A673 (cell line): ENCODE measurements around the gene TNFRSF13B.

Experiments used
- CTCF ChIP-seq: fragments of 300-800, 200-600 bp; sonication (generic); conservative IDR thresholded peaks from 2 replicates; pipeline ENCODE4 v1.5.1; 2017; ENCODE audit warnings: low read depth, mild to moderate bottlenecking, antibody characterized with exemption, low read length, moderate library complexity, mixed read lengths
- EZH2 ChIP-seq: fragments of 200-600 bp; sonication (generic); IDR thresholded peaks from 2 replicates; pipeline ENCODE4 v1.6.1; 2017; ENCODE audit warnings: borderline replicate concordance, low read depth, mild to moderate bottlenecking, mixed read lengths, antibody characterized with exemption, low read length; ENCODE audit not compliant: poor library complexity, severe bottlenecking

GRCh38 chr17:16945136-16945482 is 26.8 kb downstream of the TNFRSF13B start:
- TF ChIP-seq CTCF: no peak
- TF ChIP-seq EZH2: no peak
